IMR-90 (cell line): Measurements from ENCODE around the gene EPN2. TPM values are rescaled to one million over a fixed set of nuclear protein-coding genes. Genes with fewer than 3 reads are reported as not detected.

ENCODE experiments used
- ATAC-seq: fragments of 200-7000 bp; cut with Tn5 transposase; 2 replicates; pipeline ENCODE4 v1.9.1; 2020; ENCODE audit warnings: low read depth, mild to moderate bottlenecking, moderate library complexity
- BruUV-seq: library from RNA; stranded (reverse); fragments of 400-500 nt; replicated peaks from 2 replicates; lab custom pipeline; 2021; lab: Mats Ljungman, UMichigan
- CTCF ChIA-PET: fragments of 300-600 bp; formaldehyde crosslinking; extraction: SDS; loops from one replicate; lab custom pipeline; 2021; ENCODE audit warnings: antibody characterized with exemption; lab: Yijun Ruan, JAX
- POLR2A ChIA-PET: fragments of 300-600 bp; sonication (Branson Sonifier 250); formaldehyde crosslinking; loops from one replicate; lab custom pipeline; 2022; ENCODE audit warnings: antibody characterized with exemption; ENCODE audit not compliant: unreplicated experiment; lab: Charles Lee
- DNase-seq: peaks from one replicate; pipeline ENCODE4 v3.0.0; 2013
- H2AFZ ChIP-seq: replicated peaks from 2 replicates; pipeline ENCODE3; 2013; ENCODE audit warnings: low read length, mild to moderate bottlenecking; ENCODE audit not compliant: poor library complexity
- H2AK5ac ChIP-seq: 2 replicates; pipeline ENCODE4 v1.6.1; 2013; ENCODE audit warnings: low read depth, low read length, inconsistent platforms
- H2AK9ac ChIP-seq: replicated peaks from 2 replicates; pipeline ENCODE3; 2013; ENCODE audit warnings: mild to moderate bottlenecking, low read depth, low read length, moderate library complexity; ENCODE audit not compliant: poor library complexity
- H2BK120ac ChIP-seq: 2 replicates; pipeline ENCODE4 v1.6.1; 2013; ENCODE audit warnings: low read depth, low read length, inconsistent platforms
- H2BK15ac ChIP-seq: 3 replicates; pipeline ENCODE4 v1.6.1; 2013; ENCODE audit warnings: low read depth, low read length, inconsistent platforms
- H2BK20ac ChIP-seq: 2 replicates; pipeline ENCODE4 v1.6.1; 2013; ENCODE audit warnings: low read depth, mild to moderate bottlenecking, inconsistent platforms, low read length, moderate library complexity
- H2BK5ac ChIP-seq: 2 replicates; pipeline ENCODE4 v1.6.1; 2013; ENCODE audit warnings: mild to moderate bottlenecking, low read depth, low read length, inconsistent platforms; ENCODE audit not compliant: poor library complexity, severe bottlenecking
- H3K14ac ChIP-seq: replicated peaks from 2 replicates; pipeline ENCODE4 v1.6.1; 2013; ENCODE audit warnings: low read depth, low read length, inconsistent platforms
- H3K18ac ChIP-seq: 2 replicates; pipeline ENCODE4 v1.6.1; 2013; ENCODE audit warnings: low read depth, low read length, control low read depth
- H3K23ac ChIP-seq: 2 replicates; pipeline ENCODE4 v1.6.1; 2013; ENCODE audit warnings: low read depth, low read length, inconsistent platforms
- H3K27ac ChIP-seq: 2 replicates; pipeline ENCODE4 v1.5.1; 2013; ENCODE audit warnings: mild to moderate bottlenecking, control low read depth, low read length; ENCODE audit not compliant: insufficient read depth
- H3K27me3 ChIP-seq: 2 replicates; pipeline ENCODE4 v1.6.1; 2013; ENCODE audit warnings: low read length; ENCODE audit not compliant: control insufficient read depth, insufficient read depth
- H3K36me3 ChIP-seq: 2 replicates; pipeline ENCODE4 v1.6.1; 2013; ENCODE audit warnings: low read length, mixed read lengths; ENCODE audit not compliant: control insufficient read depth, insufficient read depth
- H3K4ac ChIP-seq: 2 replicates; pipeline ENCODE4 v1.6.1; 2013; ENCODE audit warnings: low read depth, low read length, inconsistent platforms
- H3K4me1 ChIP-seq: 2 replicates; pipeline ENCODE4 v1.6.1; 2013; ENCODE audit warnings: low read length, mixed read lengths; ENCODE audit not compliant: control insufficient read depth, insufficient read depth
- H3K4me2 ChIP-seq: 2 replicates; pipeline ENCODE4 v1.6.1; 2013; ENCODE audit warnings: low read depth, mild to moderate bottlenecking, control low read depth, low read length, moderate library complexity
- H3K4me3 ChIP-seq: 2 replicates; pipeline ENCODE4 v1.5.1; 2013; ENCODE audit warnings: low read depth, mild to moderate bottlenecking, control low read depth, low read length, moderate library complexity; ENCODE audit not compliant: insufficient read depth
- H3K56ac ChIP-seq: 2 replicates; pipeline ENCODE4 v1.6.1; 2013; ENCODE audit warnings: low read length, inconsistent platforms; ENCODE audit not compliant: insufficient read depth; ENCODE audit errors: extremely low read depth
- H3K79me1 ChIP-seq, 2 experiments: 2 replicates each; pipeline ENCODE4 v1.6.1; 2013; ENCODE audit warnings: low read length in 2 of 2, inconsistent platforms in 1 of 2, low read depth in 1 of 2
- H3K9ac ChIP-seq: 2 replicates; pipeline ENCODE4 v1.6.1; 2013; ENCODE audit warnings: low read depth, low read length, control low read depth
- H3K9me1 ChIP-seq: 2 replicates; pipeline ENCODE4 v1.6.1; 2013; ENCODE audit warnings: low read length, inconsistent platforms; ENCODE audit not compliant: insufficient read depth
- H3K9me3 ChIP-seq: 2 replicates; pipeline ENCODE4 v1.6.1; 2013; ENCODE audit warnings: low read length; ENCODE audit not compliant: control insufficient read depth, insufficient read depth
- H4K20me1 ChIP-seq: 2 replicates; pipeline ENCODE4 v1.6.1; 2013; ENCODE audit warnings: low read length, inconsistent platforms; ENCODE audit not compliant: insufficient read depth
- H4K5ac ChIP-seq: 2 replicates; pipeline ENCODE4 v1.6.1; 2013; ENCODE audit warnings: mild to moderate bottlenecking, low read depth, low read length, control low read depth
- H4K8ac ChIP-seq, 2 experiments: 2 replicates each; pipeline ENCODE4 v1.6.1; 2013; ENCODE audit warnings: low read depth in 2 of 2, low read length in 2 of 2, control low read depth in 1 of 2, inconsistent platforms in 1 of 2
- H4K91ac ChIP-seq: 2 replicates; pipeline ENCODE4 v1.6.1; 2013; ENCODE audit warnings: low read depth, low read length, inconsistent platforms; ENCODE audit not compliant: insufficient read depth
- POLR2A ChIP-seq: IDR thresholded peaks from 2 replicates; pipeline ENCODE4 v1.6.1; 2012; ENCODE audit warnings: mild to moderate bottlenecking, low read depth, low read length
- RAD21 ChIP-seq: IDR thresholded peaks from 2 replicates; pipeline ENCODE4 v1.6.1; 2012; ENCODE audit warnings: low read length, improper control_type of control experiment
- SMC3 ChIP-seq: fragments of 150-350 bp; IDR thresholded peaks from 2 replicates; pipeline ENCODE4 v1.6.1; 2016; ENCODE audit warnings: low read depth, mild to moderate bottlenecking, antibody characterized with exemption, low read length, moderate library complexity
- WGBS, 2 experiments: methylation state at CpG; one replicate each; pipeline versions ENCODE4 v1.1.5 to v1.1.7; 2013; ENCODE audit warnings: missing lambda C conversion rate in 2 of 2; ENCODE audit not compliant: insufficient read length in 1 of 2; ENCODE audit errors: extremely low coverage in 2 of 2; 5-methylcytosine and 5-hydroxymethylcytosine counted together
- dilution Hi-C: fragments of 300-500 bp; cut with HindIII; formaldehyde crosslinking; loops from one replicate; pipeline ENCODE4 v1.14.3; 2018; ENCODE audit warnings: low sequenced_read_pairs; ENCODE audit not compliant: unreplicated experiment
- in situ Hi-C: fragments of 300-500 bp; cut with MboI; formaldehyde crosslinking; loops from 3 replicates; pipeline ENCODE4 v1.14.3; 2019; ENCODE audit warnings: low sequenced_read_pairs, inconsistent platforms, mixed read lengths
- intact Hi-C: fragments of 100-400 bp; cut with micrococcal nuclease; formaldehyde crosslinking; loops from 2 replicates; pipeline ENCODE4 v1.10.0; 2022
- polyA plus RNA-seq, 3 experiments: library from polyadenylated mRNA; depleted of rRNA; stranded (reverse); fragments of >200 nt; gene quantifications; 2 replicates each; pipeline ENCODE4 v1.2.3, GENCODE V29; 2012; ENCODE audit warnings: low replicate concordance in 1 of 3
- total RNA-seq: library from RNA; depleted of rRNA; stranded (reverse); fragments of >200 nt; gene quantifications from 2 replicates; pipeline ENCODE4 v1.2.3, GENCODE V29; 2012

Gene EPN2
- total and polyA plus RNA-seq, 2 of the 4 experiments (the other 2 are of a cell fraction), result 14.9 to 25.3 TPM

GRCh38 chr17:19247473-19247872 lies 10.3 kb downstream of the EPN2 start:
- CTCF ChIA-PET, result no interaction called here
- dilution Hi-C loops, result no loop called here

More at GRCh38 chr17:19247473-19247872, 10.3 kb downstream of the EPN2 start:
- Histone ChIP-seq H4K91ac (no peak overlapping the region), H3K23ac (peak overlapping the region; percentile 65), H3K14ac (peak overlapping the region; percentile 45; the same call in 1 of the 2 replicates), H4K20me1 (peaks cover 79% of the 10 kb centered on the region), H2BK20ac (no peak overlapping the region), H2AFZ (no peak overlapping the region), H4K8ac (no peak overlapping the region), H3K36me3 (no peaks in the 10 kb centered on the region), H3K27ac (no peak overlapping the region), H3K9me1 (peaks cover 40% of the 10 kb centered on the region), H3K9me3 (no peaks in the 10 kb centered on the region), H2BK120ac (no peak overlapping the region), H3K4me3 (no peak overlapping the region), H2BK15ac (no peak overlapping the region), H2AK9ac (no peak overlapping the region), H2AK5ac (no peak overlapping the region; the same call in 1 of the 2 replicates), H3K18ac (no peak overlapping the region), H3K9ac (no peak overlapping the region), H3K79me1 (peaks cover 28 to 78% of the 10 kb centered on the region in 2 experiments), H3K27me3 (no peaks in the 10 kb centered on the region), H3K4me2 (no peak overlapping the region), H3K4me1 (peaks cover 16% of the 10 kb centered on the region), H3K56ac (no peak overlapping the region), H4K5ac (no peak overlapping the region), H2BK5ac (no peak overlapping the region), H3K4ac (no peak overlapping the region)
- no peak for ATAC-seq
- no peak for DNase-seq
- intact Hi-C loops (no loop called here), in situ Hi-C loops (no loop called here)
- POLR2A ChIA-PET, result no interaction called here
- BruUV-seq, result no TSS peak
- WGBS, 2 experiments, result 83% methylated on average over 1 of the region's 3 CpGs; no CpG with 5 or more reads in 1 of the 2 experiments
- TF ChIP-seq SMC3, result no peak
- TF ChIP-seq POLR2A, result no peak
- no peak for TF ChIP-seq RAD21
